Activated CD8-positive, alpha-beta memory T cell treated with anti-CD3 and anti-CD28 coated beads for 48 hours (primary cell): Measurements from ENCODE around the gene TMEM238.
A peak's percentile ranks its signal among the peaks of the same experiment; 100 is the strongest.
"Not testable (repeated sequence)": the region's sequence is repeated elsewhere in the genome, so short reads cannot be mapped to it uniquely, and the experiment has no call there.

Experiments
- DNase-seq, 3 experiments: peaks; one replicate each; pipeline ENCODE4 v3.0.0-alpha.2; 2020; ENCODE audit warnings: low read depth in 2 of 3, low spot score in 2 of 3

Gene TMEM238, protein sequence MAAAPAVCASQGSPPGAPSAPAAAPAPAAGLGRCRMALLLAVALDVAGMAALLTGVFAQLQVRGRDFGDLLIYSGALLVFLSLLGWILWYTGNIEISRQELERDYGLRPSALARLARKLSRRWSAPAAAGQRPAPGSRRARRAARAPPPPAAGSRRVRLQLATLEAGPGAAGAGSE

DNA sequence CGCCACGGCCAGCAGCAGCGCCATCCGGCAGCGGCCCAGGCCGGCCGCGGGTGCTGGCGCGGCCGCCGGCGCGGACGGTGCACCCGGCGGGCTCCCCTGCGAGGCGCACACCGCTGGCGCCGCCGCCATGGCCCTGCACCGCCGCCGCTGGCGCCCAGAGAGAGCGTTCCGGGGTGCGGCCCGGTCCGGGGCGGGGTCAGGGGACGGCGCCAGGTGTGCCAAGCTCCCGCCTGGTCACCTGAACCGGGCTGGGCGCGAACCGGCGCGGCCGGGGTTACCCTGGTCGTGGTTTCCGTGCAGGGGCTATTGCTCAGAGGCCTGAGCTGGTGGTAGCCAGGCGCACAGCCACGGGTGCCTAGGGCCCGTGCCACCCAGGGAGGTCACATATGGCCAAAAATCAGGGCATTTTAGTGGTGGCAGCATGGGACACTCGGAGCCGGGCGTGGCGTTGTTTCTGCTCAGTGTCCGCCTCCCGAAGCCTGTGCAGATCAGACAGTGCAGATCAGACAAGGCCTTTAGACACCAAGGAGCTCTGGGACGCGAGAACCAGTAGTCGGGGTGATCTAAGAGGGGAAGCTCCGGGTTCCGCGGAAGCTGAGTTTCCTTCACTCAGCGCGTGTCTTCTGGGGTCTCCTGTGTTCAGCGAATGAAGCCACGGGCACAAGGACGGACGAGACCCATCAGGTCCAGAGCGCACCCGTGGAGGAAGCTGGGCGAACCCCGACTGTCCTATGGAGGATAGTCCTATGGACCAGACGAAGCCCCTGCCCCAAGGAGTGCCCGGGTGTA, at the start of gene TMEM238:
Gene TMEM238 (minus strand): TSS at position 162 of the 789 bp plus-strand sequence. CDS start 33 bp downstream, at position 129.
- no peak for DNase-seq

DNA sequence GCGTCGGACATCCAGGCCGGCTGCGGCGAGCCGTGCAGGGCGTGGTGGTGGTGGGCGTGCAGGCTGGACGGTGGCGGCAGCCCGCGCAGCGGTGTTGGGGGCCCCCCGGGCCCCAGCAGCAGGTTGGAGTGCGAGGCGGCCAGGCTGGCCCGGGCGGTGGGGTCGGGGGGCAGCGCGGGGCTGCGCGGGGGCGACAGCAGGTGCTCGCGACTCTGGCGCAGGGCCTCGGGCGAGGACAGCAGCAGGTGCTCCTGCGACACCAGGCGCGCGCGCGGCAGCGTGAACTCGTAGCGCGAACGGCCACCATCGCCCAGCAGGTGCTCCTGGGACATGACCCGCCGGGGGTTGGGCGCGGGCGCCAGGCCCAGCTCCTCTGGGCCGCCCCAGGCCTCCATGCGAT, 49.2 kb upstream of the TMEM238 start:
- DNase-seq, result no peak

DNA sequence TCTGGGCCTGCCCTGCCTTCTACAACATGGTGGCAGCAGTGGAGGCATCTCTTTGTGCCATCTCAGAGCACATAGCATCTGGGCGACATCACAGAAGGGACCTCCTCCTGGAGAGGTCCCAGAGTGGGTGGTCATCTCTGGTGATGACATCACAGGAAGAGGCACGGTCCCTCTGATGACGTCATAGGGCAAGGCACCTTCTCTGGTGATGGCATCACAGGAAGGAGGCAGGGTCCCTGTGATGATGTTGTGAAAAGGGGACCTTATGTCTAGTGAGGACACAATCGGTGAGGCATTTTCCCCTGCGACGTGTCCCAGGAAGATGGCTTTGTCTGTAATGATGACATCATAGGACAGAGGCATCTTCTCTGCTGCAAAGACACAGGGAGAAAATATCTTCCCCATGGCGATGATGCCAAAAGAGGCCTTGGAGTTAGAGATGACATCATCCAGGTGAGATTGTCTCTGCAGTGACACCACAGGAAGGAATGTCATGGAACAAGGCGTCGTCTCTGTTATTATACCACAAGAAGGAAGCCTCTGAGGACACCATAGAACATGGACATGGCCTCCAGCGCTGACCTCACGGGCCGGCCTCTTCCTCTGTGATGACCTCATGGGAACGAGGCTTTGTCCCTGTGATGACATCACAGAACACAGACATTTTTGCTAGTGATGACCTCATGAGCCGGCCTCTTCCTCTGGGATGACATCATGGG, 48.3 kb upstream of the TMEM238 start:
- no peak for DNase-seq

DNA sequence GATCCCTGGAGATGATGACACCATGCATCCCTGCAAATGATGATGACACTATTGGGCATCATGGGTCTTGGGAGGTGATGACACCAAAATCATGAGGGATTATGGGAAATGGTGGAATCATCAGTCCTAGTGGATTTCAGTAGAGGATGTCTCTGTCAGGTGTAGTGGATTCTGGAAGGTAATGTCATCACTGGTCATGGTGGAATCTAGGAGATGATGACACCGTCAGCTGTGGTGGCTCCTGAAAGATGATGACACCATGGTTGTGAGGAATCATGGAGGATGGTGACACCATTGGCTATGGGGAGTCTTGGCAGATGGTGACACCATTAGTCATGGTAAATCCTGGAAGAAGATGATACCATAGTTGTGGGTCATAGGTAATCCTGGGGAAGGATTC, 47.1 kb upstream of the TMEM238 start:
- DNase-seq, result no peak

DNA sequence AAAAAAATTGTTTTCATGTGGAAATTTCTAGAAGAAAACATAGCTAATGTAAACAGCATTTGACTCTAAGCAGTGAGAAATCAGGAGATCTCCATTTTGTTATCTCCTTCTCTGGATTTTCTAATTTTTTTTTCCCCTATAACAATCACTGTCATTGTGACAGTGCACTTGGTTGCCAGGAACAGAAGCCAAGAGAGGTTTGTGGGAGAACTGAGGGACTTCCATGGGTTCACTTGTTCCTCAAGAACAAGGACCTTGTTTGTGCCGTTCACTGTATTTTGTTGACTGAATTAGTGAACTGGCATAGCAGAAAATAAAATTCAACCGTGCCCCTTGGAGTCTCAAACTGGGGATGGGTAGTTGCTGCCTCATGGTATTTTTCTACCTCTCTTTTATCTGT, 42.0 kb upstream of the TMEM238 start:
- no peak for DNase-seq

DNA sequence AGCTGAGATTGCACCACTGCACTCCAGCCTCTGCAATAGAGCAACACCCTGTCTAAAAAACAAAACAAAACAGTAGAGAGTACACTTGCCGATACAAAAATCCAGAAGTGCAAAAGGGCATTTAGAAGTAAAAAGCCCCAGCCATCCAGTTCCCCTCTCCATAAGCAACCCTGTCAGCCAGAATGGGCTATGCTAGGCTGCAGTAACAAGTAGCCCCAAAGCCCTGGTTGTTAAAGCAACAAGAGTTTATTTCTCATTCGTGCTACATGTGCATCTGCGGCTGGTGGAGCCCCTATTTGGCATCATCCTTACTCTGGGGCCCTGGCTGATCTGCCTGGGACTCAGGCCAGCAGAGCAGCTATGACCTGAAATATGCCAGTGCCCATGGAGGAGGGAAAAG, 40.4 kb upstream of the TMEM238 start:
- DNase-seq, result no peak

DNA sequence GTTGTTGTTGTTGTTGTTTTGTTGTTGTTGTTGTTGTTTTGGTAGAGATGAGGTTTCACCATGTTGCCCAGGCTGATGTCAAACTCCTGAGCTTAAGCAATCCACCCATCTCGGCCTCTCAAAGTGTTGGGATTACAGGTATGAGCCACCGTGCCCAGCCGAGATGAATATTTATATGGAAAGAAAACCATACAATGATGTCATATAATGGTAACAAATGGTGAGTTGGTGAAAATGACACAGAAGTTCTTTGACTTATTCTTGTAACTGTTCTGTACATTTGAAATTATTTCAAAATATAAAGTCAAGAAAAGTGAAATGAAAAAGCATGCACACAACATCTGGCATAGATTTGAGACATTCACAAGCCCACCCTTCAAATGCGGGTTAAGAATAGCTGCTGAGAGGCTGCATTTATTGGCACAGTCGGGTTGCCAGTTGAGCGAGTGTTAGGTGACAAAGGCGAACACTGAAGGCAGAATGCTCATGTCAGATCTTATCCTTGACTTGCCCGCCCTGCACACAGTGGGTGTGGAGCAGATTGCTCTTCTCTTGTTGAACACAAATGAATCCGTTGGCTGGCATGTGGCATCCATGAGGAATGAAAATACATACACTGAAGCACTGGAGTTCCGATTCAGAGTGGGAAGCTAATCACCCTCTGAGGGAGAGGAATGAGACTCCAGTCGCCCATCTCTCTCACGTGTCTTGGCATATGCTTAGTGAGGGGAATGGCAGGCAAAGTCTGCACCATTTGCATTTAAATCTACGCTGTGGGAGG, 39.3 kb upstream of the TMEM238 start:
- DNase-seq, result no peak

DNA sequence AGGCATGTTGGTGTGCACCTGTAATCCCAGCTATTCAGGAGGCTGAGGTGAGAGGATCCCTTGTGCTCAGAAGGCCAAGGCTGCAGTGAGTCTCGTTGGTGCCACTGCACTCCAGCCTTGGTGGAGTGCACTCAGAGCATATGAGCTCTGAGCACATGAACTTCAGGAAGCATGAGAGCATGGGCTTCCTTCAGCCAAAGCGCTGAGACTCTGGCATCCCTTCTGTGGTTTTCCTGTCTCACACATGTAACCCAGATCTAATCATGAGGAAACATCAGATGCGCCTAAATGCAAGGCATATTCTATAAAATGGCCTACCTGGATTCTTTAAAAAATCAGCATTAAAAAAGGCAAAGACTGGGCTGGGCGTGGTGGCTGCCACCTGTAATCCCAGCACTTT, 37.2 kb upstream of the TMEM238 start:
- DNase-seq, result not testable (repeated sequence)

DNA sequence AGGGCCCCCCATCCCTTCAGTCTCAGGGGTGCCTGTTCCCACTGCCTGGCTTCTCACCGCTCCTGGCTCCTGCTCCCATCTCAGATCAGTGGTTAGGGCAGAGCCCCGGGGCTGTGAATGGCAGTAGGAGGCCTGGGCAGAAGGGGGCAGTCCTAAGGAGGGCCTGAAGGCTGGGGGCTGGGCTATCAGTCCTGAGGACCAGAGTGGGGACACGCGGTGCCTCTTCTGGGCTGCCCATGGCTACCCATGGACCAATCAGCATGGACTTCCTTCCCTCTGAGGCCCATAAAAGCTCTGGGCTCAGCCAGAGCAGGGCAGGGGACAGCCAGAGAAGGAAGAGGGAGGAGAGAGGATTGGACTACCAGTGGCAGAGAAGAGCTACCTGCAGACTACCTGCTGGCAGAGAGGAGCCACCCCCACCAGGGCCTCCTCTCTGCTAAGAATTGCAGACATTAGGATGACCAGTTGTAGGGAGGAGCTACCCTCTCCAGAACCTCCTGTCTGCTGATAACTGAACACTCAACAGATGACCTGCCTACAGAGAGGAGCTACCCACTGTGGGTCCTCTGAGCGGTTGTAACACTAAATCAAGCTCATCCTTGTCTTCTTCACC, 35.6 kb upstream of the TMEM238 start:
- no peak for DNase-seq

DNA sequence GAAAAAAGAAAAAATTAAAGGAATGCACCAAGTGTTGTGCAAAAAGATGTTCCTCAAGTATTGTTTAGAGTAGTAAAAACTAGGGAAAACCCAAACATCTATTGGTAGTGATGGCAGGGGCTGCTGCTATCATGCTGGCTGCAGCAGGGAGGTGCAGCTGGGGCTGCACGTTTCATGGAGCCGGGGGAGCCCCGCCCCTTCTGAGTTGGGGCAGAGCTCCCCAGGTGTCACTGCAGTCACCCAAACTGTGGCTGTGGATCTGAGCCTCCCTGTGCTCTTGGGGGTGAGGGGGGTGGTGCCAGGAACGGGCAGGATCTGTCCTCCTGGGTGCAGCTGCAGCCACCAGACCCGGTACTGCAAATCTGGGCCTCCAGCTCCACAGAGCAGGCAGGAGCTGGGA, 35.0 kb upstream of the TMEM238 start:
- no peak for DNase-seq

DNA sequence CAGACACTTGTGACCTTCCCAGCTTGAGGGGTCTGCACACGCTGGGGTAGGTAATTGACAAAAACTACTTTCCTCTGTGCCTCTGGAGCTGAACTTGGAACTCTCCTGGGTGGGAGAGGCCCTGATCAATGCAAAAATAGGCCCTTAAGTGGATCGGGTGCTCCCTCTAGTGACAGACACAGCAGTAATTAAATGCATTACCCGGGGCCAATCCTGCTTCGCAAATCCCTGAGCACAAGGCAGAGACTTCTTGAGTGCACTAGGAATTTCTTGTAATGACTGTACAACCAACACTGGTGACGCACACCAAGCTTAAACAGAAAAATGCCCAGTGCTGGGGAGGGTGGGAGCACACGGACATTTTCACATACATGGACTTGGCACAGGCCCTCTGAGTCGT, 34.1 kb upstream of the TMEM238 start:
- DNase-seq, result no peak

DNA sequence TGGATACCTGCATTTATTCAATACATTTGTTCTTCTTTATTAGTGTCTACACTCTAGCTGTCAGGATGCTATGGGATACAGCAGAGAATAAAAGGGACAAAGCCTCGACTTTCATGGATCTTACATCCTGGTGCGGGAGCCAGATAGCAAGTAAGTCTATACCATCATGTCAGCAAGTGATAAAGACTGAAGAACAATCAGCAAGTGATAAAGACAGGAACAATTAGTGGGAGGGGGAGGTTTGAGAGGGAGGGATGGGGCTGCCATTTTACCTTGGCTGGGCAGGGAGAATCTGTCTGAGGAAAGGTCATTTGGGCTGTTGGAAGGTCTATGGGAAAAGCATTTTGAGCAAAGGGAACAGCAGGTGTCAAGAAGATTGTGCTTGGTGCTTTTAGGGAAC, 26.1 kb upstream of the TMEM238 start:
- no peak for DNase-seq

DNA sequence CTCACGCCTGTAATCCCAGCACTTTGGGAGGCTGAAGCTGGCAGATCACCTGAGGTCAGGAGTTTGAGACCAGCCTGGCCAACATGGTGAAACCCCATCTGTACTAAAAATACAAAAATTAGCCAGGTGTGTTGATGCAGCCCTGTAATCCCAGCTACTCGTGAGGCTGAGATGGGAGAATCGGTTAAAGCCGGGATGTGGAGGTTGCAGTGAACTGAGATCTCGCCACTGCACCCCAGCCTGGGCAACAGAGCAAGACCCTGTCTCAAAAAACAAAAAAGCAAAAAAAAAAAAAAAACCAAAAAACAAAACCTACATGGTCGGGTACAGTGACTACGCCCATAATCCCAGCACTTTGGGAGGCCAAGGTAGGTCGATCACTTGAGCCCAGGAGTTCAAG, 25.1 kb upstream of the TMEM238 start:
- DNase-seq, result not testable (repeated sequence)

DNA sequence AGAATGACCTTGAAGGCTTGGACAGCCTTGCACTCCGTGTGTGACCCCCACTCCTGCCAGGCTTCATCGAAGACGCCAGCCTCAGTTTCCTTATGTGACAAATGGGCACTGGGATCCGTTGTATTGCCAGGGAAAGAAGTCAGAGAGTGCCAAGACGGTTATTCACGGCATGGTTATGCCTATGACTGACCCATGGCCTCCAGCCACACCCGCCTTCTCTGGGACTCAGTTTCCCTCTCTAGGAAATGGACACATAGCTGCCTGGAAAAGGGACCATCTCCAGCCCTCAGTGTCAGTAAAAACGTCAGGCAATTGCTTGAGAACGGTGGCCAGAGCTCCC, 24.4 kb upstream of the TMEM238 start:
- DNase-seq, result no peak

DNA sequence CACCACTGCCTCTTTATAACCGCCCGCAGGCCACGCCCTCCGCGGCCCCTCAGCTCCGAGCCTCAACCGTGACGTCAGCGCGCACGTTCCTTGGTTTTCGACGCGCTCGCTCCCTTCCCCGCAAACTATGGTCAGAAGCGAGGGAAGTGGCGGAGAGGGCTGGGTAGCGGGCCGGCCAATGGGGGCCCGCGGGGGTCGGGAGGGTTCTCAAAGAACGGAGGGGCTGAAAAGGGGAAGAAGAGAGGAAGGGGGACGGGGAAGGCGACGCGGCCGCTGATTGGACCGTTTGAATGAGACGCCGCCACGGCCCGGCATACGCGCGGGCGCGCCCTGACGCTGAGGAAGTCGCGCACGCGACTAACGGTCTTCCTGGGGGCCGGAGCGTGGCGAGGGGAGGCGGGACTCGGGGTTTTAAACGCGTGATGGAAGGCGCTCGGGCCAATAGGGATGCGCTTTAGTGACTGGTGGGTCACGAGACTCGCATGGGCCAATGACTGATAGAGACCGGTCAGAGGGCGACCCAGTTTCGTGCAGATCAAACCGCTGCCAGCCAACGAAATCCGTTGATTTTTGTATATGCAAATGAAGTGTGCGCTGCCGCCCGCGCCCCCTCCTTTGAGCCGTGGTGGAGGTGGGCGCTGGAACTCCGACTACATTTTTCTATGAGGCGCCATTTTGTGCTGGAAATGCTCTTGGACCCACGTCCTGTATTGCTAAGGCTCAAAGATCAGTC, 23.9 kb upstream of the TMEM238 start:
- DNase-seq, result peak; percentile 87 to 94 (median 93)

DNA sequence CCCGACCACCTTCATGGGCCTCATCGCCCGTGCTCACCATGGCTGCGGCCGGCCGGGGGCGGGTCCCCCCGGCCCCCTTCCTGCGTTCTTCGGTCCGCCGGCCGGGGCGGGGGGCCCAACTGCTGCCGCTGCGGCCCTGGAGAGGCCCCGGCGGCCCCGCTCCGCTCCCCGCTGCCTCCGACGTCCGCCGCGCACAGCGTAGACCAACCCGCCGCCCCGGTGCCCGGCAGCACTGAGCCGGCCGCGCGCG, 23.4 kb upstream of the TMEM238 start, which contains the start of gene UBE2S:
Gene UBE2S (minus strand): TSS at position 239 of the 250 bp plus-strand sequence. CDS start 199 bp downstream, at position 40.
- not testable (repeated sequence) for DNase-seq

DNA sequence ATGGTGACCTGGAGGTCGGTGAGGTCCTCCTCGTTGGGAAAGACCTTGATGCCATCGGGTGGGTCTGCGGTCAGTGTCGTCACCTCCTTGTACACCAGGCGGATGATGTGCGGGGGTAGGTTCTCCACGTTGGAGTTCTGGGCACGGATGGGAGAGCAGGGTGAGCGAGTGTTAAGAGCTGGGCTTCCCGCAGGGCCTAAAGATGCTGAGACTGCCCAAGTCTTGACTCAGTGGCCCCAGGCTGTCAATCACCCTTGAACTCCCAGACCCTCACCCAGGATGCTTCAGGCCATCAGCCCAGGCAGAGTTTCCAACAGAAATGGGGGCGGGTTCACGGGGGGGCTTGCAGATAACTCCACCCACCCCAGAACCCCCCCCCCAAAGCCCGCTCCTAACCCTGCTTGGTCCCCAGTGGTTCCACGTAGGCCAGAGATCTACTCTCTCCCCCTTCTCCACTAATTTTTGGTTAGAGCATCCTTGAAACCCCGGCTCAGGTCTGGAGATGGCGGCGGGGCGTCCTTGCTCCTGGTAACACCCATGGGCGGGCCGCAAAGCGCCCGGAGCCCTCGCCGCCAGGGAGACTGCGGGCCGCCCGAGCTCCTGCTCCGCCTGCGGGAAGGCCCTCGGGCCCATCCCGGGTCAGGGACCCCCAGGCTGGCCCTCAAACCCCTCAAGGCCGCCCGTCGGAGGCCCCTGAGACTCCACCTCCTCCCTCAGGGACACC, 22.9 kb upstream of the TMEM238 start:
- no peak for DNase-seq

DNA sequence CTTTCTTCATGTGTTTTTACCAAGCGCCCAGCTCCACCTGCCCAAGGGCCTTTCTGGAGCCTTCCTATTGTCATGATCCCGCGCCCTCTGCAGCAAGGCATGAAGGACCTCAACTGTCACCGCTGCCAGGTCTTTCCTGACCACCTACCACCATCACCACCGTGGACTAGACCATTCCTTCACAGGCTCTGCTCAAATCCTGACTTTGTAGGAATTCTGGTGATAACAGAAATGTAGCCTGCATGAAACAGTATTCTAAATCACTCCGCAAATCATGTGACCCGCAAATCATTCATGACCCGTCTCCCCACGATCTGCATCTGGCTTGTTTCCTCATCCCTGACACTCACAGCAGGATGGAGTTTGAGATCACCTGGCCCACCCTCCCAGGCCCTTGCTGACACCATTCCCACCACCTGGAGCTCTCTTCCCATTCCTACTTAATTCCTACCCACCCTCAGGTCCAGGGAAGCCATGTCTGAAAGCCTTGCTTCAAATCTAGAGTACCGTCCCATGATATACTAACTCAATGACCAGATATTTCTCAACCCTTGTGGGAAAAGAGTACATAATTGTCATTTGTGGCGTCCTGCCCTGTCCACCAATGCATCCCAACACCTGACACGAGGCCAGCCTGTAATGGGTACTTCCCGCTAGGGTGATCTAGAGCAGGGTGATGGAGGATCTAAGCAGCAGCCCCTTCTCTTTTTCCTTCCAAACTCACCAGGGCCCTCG, 22.2 kb upstream of the TMEM238 start:
- no peak for DNase-seq

DNA sequence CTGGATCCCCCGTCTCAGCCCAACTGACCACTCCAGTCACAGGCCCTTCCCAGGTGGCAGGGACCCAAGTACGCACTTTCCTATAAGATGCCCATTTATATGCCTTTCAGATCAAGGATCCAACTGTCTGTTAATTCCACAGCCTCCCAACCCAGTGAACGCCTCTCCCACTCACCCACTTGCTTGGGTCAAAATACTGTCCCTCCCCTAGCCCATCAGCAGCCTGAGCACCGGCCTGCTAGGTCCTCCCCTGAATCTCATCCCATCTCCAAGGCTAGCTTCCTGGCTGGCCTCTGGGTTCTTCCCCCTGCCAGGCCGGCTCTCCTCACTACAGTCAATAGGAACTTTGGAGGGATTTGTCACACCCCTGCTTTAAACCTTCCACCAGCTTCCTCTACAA, 21.5 kb upstream of the TMEM238 start:
- DNase-seq, result no peak
